ENCODE measurements around the gene RIPPLY3.

The RIPPLY3 gene

GRCh38 chr21:37006486-37007291, at the start of gene RIPPLY3:
Gene RIPPLY3 (plus strand): TSS chr21:37006702. CDS start chr21:37006773, 71 bp downstream.
- peaks cover 2% of the 10 kb centered on the region for H3K4me1 Mint-ChIP-seq
- H3K27me3 Mint-ChIP-seq, result peaks cover 11% of the 10 kb centered on the region
- peak; percentile 33 for ATAC-seq (ENCODE audit: low read depth)

GRCh38 chr21:36959020-36959835, 47.3 kb upstream of the RIPPLY3 start:
- no peak overlapping the region for H3K4me3 Mint-ChIP-seq
- H3K36me3 Mint-ChIP-seq, result peaks cover 18% of the 10 kb centered on the region
- ATAC-seq (ENCODE audit: low read depth) (no peak), DNase-seq (ENCODE audit: low spot score in 2 of 2) (no peak)
- no peaks in the 10 kb centered on the region for H3K4me1 Mint-ChIP-seq
- H3K27ac Mint-ChIP-seq, result no peak overlapping the region
- H3K27me3 Mint-ChIP-seq, result no peaks in the 10 kb centered on the region
- no peaks in the 10 kb centered on the region for H3K9me3 Mint-ChIP-seq

More at GRCh38 chr21:37006486-37007291, at the start of gene RIPPLY3:
- DNase-seq (ENCODE audit: low spot score in 2 of 2), result peak in 1 of 2 donors; percentile 22
- no peaks in the 10 kb centered on the region for H3K36me3 Mint-ChIP-seq
- H3K9me3 Mint-ChIP-seq, result no peaks in the 10 kb centered on the region
- peak within 1 kb of the TSS; percentile 67 for H3K4me3 Mint-ChIP-seq
- H3K27ac Mint-ChIP-seq, result no peak within 1 kb of the TSS

- no peaks in the 10 kb centered on the region for H3K27me3 Mint-ChIP-seq
- H3K27ac Mint-ChIP-seq, result no peak overlapping the region
- H3K9me3 Mint-ChIP-seq, result no peaks in the 10 kb centered on the region
- DNase-seq (ENCODE audit: low spot score in 2 of 2), result no peak
- ATAC-seq (ENCODE audit: low read depth), result no peak
- peaks cover 9% of the 10 kb centered on the region for H3K4me1 Mint-ChIP-seq
- peaks cover 17% of the 10 kb centered on the region for H3K36me3 Mint-ChIP-seq
- no peak overlapping the region for H3K4me3 Mint-ChIP-seq
Measured at GRCh38 chr21:36960676-36961284, 45.7 kb upstream of the RIPPLY3 start.

GRCh38 chr21:36962098-36962780, 44.3 kb upstream of the RIPPLY3 start:
- H3K27ac Mint-ChIP-seq, result no peak overlapping the region
- peaks cover 9% of the 10 kb centered on the region for H3K4me1 Mint-ChIP-seq
- no peaks in the 10 kb centered on the region for H3K27me3 Mint-ChIP-seq
- H3K36me3 Mint-ChIP-seq, result peaks cover 12% of the 10 kb centered on the region
- DNase-seq (ENCODE audit: low spot score in 2 of 2) (no peak), ATAC-seq (ENCODE audit: low read depth) (no peak)
- H3K4me3 Mint-ChIP-seq, result no peak overlapping the region
- H3K9me3 Mint-ChIP-seq, result no peaks in the 10 kb centered on the region

GRCh38 chr21:36964398-36964797, 42.1 kb upstream of the RIPPLY3 start:
- peaks cover 11% of the 10 kb centered on the region for H3K36me3 Mint-ChIP-seq
- H3K4me3 Mint-ChIP-seq, result no peak overlapping the region
- DNase-seq (ENCODE audit: low spot score in 2 of 2) (no peak), ATAC-seq (ENCODE audit: low read depth) (no peak)
- H3K27ac Mint-ChIP-seq, result no peak overlapping the region
- no peaks in the 10 kb centered on the region for H3K9me3 Mint-ChIP-seq
- H3K4me1 Mint-ChIP-seq, result peaks cover 9% of the 10 kb centered on the region
- H3K27me3 Mint-ChIP-seq, result no peaks in the 10 kb centered on the region

GRCh38 chr21:36964827-36965719, 41.4 kb upstream of the RIPPLY3 start:
- Mint-ChIP-seq H3K4me3 (peak overlapping the region; percentile 88), H3K27ac (peak overlapping the region; percentile 90), H3K4me1 (peaks cover 9% of the 10 kb centered on the region), H3K36me3 (peaks cover 8% of the 10 kb centered on the region), H3K9me3 (no peaks in the 10 kb centered on the region), H3K27me3 (no peaks in the 10 kb centered on the region)
- DNase-seq (ENCODE audit: low spot score in 2 of 2), result no peak
- ATAC-seq (ENCODE audit: low read depth), result peak; percentile 29

- H3K4me3 Mint-ChIP-seq, result peak overlapping the region; percentile 88
- ATAC-seq (ENCODE audit: low read depth), result no peak
- H3K27ac Mint-ChIP-seq, result peak overlapping the region; percentile 90
- H3K36me3 Mint-ChIP-seq, result peaks cover 4% of the 10 kb centered on the region
- H3K4me1 Mint-ChIP-seq, result peaks cover 9% of the 10 kb centered on the region
- no peaks in the 10 kb centered on the region for H3K27me3 Mint-ChIP-seq
- H3K9me3 Mint-ChIP-seq, result no peaks in the 10 kb centered on the region
- DNase-seq (ENCODE audit: low spot score in 2 of 2), result no peak
Measured at GRCh38 chr21:36965720-36966065, 40.8 kb upstream of the RIPPLY3 start.

- no peaks in the 10 kb centered on the region for H3K9me3 Mint-ChIP-seq
- H3K27ac Mint-ChIP-seq, result peak within 1 kb of the TSS; percentile 90
- peak; percentile 87 for ATAC-seq (ENCODE audit: low read depth)
- no peaks in the 10 kb centered on the region for H3K27me3 Mint-ChIP-seq
- DNase-seq (ENCODE audit: low spot score in 2 of 2), result peak; percentile 64 to 78
- H3K4me1 Mint-ChIP-seq, result peaks cover 9% of the 10 kb centered on the region
- no peaks in the 10 kb centered on the region for H3K36me3 Mint-ChIP-seq
- peak within 1 kb of the TSS; percentile 88 for H3K4me3 Mint-ChIP-seq
Measured at GRCh38 chr21:36966066-36966820, 40.3 kb upstream of the RIPPLY3 start, which contains the start of gene HLCS. Gene HLCS (minus strand): TSS chr21:36966669. CDS start chr21:36966638, 31 bp downstream.

- H3K27ac Mint-ChIP-seq, result peak overlapping the region; percentile 60
- H3K9me3 Mint-ChIP-seq, result no peaks in the 10 kb centered on the region
- H3K36me3 Mint-ChIP-seq, result no peaks in the 10 kb centered on the region
- H3K4me1 Mint-ChIP-seq, result peaks cover 9% of the 10 kb centered on the region
- no peaks in the 10 kb centered on the region for H3K27me3 Mint-ChIP-seq
- ATAC-seq (ENCODE audit: low read depth) (no peak), DNase-seq (ENCODE audit: low spot score in 2 of 2) (no peak)
- H3K4me3 Mint-ChIP-seq, result peak overlapping the region; percentile 76
Measured at GRCh38 chr21:36966821-36967768, 39.4 kb upstream of the RIPPLY3 start.

- Mint-ChIP-seq H3K36me3 (no peaks in the 10 kb centered on the region), H3K27me3 (no peaks in the 10 kb centered on the region), H3K9me3 (no peaks in the 10 kb centered on the region), H3K27ac (peak overlapping the region; percentile 9), H3K4me1 (peaks cover 9% of the 10 kb centered on the region), H3K4me3 (no peak overlapping the region)
- no peak for ATAC-seq (ENCODE audit: low read depth)
- DNase-seq (ENCODE audit: low spot score in 2 of 2), result no peak
Measured at GRCh38 chr21:36968414-36968813, 38.1 kb upstream of the RIPPLY3 start.

GRCh38 chr21:36968976-36969375, 37.5 kb upstream of the RIPPLY3 start:
- Mint-ChIP-seq H3K4me3 (no peak overlapping the region), H3K9me3 (no peaks in the 10 kb centered on the region), H3K36me3 (no peaks in the 10 kb centered on the region), H3K4me1 (peaks cover 9% of the 10 kb centered on the region), H3K27ac (peak overlapping the region; percentile 9), H3K27me3 (no peaks in the 10 kb centered on the region)
- no peak for DNase-seq (ENCODE audit: low spot score in 2 of 2)
- ATAC-seq (ENCODE audit: low read depth), result no peak

Measured in memory B cell (primary cell).